HTR-8/SVneo (cell line): ENCODE data around the gene VARS2.
"Not testable (repeated sequence)": the region's sequence is repeated elsewhere in the genome, so short reads cannot be mapped to it uniquely, and the experiment has no call there.

Source experiments
- DNase-seq: peaks from one replicate; pipeline ENCODE4 v3.0.0; 2011; ENCODE audit warnings: low spot score, mixed read lengths; ENCODE audit not compliant: insufficient read length
- FAIRE-seq: peaks from 2 replicates; lab custom pipeline; 2011; peaks lifted over from hg19 to GRCh38; lab: Jason Lieb, UNC

Gene VARS2

GRCh38 chr6:30914076-30914853, at the start of gene VARS2:
VARS2 (plus strand) TSS chr6:30914238; CDS start chr6:30914837, 599 bp downstream.
- FAIRE-seq, result peak; percentile 57

GRCh38 chr6:30864325-30864724, 49.7 kb upstream of the VARS2 start:
- FAIRE-seq (no peak), DNase-seq (no peak)

More at GRCh38 chr6:30914076-30914853, at the start of gene VARS2:
- DNase-seq, result peak; percentile 98

- not testable (repeated sequence) for DNase-seq
These were observed 44.7 kb upstream of the VARS2 start for GRCh38 chr6:30869241-30869749.

GRCh38 chr6:30870546-30870945, 43.5 kb upstream of the VARS2 start:
- no peak for FAIRE-seq

More at GRCh38 chr6:30869241-30869749, 44.7 kb upstream of the VARS2 start:
- not testable (repeated sequence) for FAIRE-seq

GRCh38 chr6:30871592-30872183, 42.4 kb upstream of the VARS2 start:
- DNase-seq (no peak), FAIRE-seq (no peak)

More at GRCh38 chr6:30870546-30870945, 43.5 kb upstream of the VARS2 start:
- DNase-seq, result no peak

DNA sequence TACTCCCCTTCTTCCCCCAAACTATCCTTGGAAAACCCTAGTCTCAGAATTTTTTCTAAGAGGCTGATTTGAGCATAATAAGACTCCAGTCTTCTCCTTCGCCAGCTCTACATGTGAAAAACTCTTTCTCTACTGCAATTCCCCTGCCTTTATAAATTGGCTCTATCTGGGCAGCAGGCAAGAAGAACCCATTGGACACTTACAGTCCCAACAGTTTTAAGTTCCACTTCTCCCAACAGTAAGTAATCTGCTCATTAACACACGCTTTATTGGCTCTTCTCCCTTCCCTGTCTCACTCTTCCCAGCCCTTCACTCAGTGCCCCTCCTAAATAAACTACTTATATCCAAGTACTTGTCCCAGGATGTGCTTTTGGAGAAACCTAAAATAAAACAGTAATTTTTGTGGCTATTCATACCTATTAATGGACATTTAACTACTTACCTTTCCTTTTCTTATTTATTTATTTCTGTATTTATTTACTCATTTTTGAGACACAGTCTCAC, 40.8 kb upstream of the VARS2 start:
- FAIRE-seq (no peak), DNase-seq (no peak)

GRCh38 chr6:30873795-30874194, 40.2 kb upstream of the VARS2 start:
- not testable (repeated sequence) for DNase-seq, FAIRE-seq

- no peak for FAIRE-seq
- no peak for DNase-seq
These were observed 38.6 kb upstream of the VARS2 start for GRCh38 chr6:30875244-30876038.

- FAIRE-seq (no peak), DNase-seq (no peak)
These were observed 37.9 kb upstream of the VARS2 start for GRCh38 chr6:30876039-30876730.

GRCh38 chr6:30877419-30878262, 36.4 kb upstream of the VARS2 start:
- DNase-seq (peak; percentile 90), FAIRE-seq (no peak)

GRCh38 chr6:30879684-30880427, 34.2 kb upstream of the VARS2 start:
- no peak for FAIRE-seq
- DNase-seq, result no peak

- FAIRE-seq (no peak), DNase-seq (no peak)
These were observed 33.3 kb upstream of the VARS2 start for GRCh38 chr6:30880698-30881252.

GRCh38 chr6:30881392-30882203, 32.4 kb upstream of the VARS2 start:
- no peak for FAIRE-seq
- no peak for DNase-seq

- no peak for FAIRE-seq
- peak; percentile 35 for DNase-seq
These were observed 31.8 kb upstream of the VARS2 start for GRCh38 chr6:30882204-30882758.

DNA sequence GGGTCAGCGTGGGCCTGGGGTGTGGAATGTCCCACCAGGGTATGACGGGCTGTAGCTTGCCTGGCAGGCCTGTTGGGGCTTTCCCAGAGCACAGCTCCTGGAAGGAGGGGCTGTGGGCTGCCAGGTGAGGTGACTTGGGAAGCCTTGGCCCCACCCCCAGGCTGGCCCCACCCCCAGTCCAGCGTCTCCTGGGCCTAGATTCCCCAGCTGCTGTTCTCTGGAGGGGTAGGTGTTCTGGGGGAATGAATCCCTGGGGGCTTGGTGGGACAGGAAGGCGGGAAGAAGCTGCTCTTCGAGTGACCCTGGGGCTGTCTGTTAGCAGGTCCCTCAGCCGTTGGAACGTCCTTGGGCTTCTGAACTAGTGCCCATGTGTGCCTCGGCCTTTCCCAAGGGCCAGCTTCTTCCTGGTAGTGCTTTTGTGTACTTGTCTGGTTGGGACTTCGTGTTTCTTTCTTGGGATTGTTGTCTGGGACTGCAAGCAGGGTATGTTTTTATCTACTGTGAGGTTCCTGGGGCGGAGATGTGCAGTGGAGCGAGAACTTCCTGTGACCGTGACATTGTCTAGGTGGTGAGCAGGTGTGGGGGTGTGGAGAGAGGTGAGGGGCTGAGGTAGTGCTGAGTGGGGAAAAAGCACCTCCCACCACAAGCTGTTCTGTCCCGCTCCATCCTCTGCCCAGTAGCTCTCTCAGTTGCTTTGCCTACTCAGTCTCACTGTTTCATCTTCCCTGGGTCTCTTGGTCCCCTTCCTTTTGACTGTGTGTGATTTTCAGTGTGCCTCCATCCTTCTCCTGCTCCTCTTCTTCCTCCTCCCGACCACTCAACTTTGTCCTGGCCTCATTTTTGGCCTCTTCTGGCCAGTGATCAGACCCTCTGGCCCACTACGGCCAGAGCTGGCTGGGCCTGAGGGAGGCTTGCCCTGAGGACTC, 31.0 kb upstream of the VARS2 start:
- FAIRE-seq, result no peak
- DNase-seq, result peak; percentile 53
